HepG2 (cell line): ENCODE measurements around the gene FANCM. TPM values are rescaled to one million over a fixed set of nuclear protein-coding genes. Genes with fewer than 3 reads are reported as not detected.

ENCODE experiments used
- ADNP ChIP-seq: sonication (generic); formaldehyde crosslinking; IDR thresholded peaks from 2 replicates; pipeline ENCODE4 v1.4.0; 2020; ENCODE audit warnings: missing genetic modification reagents
- CSRNP1 ChIP-seq: sonication (generic); formaldehyde crosslinking; IDR thresholded peaks from 2 replicates; pipeline ENCODE4 v1.8.1; 2023; ENCODE audit warnings: mild to moderate bottlenecking, missing genetic modification reagents
- DDIT3 ChIP-seq: sonication (generic); formaldehyde crosslinking; IDR thresholded peaks from 2 replicates; pipeline ENCODE4 v1.4.0; 2020; ENCODE audit warnings: mild to moderate bottlenecking, missing genetic modification reagents
- DPF2 ChIP-seq: sonication (generic); formaldehyde crosslinking; IDR thresholded peaks from 2 replicates; pipeline ENCODE4 v1.4.0; 2020; ENCODE audit warnings: mild to moderate bottlenecking, low read depth, missing genetic modification reagents, borderline replicate concordance
- ELF3 ChIP-seq: IDR thresholded peaks from 2 replicates; pipeline ENCODE4 v1.6.1; 2016; ENCODE audit warnings: missing genetic modification reagents, missing compliant biosample characterization
- ETV6 ChIP-seq: sonication (generic); formaldehyde crosslinking; conservative IDR thresholded peaks from 2 replicates; pipeline ENCODE4 v1.4.0; 2020; ENCODE audit warnings: missing genetic modification reagents
- GZF1 ChIP-seq: sonication (generic); formaldehyde crosslinking; IDR thresholded peaks from 2 replicates; pipeline ENCODE4 v1.5.1; 2020; ENCODE audit warnings: mild to moderate bottlenecking, missing genetic modification reagents
- HDAC2 ChIP-seq: sonication (generic); formaldehyde crosslinking; IDR thresholded peaks from 2 replicates; pipeline ENCODE4 v1.4.0; 2020; ENCODE audit warnings: missing genetic modification reagents
- IKZF5 ChIP-seq: IDR thresholded peaks from 2 replicates; pipeline ENCODE4 v1.6.1; 2018; ENCODE audit warnings: missing genetic modification reagents, mild to moderate bottlenecking, missing compliant biosample characterization
- JUND ChIP-seq: sonication (generic); formaldehyde crosslinking; IDR thresholded peaks from 2 replicates; pipeline ENCODE4 v1.8.0; 2022; ENCODE audit warnings: mild to moderate bottlenecking, missing genetic modification reagents
- KLF16 ChIP-seq, 2 experiments: sonication (generic) in 1 of 2; formaldehyde crosslinking in 1 of 2; IDR thresholded peaks; 2 replicates each; pipeline versions ENCODE4 v1.6.1 to v1.8.0; 2016 to 2023; ENCODE audit warnings: missing genetic modification reagents in 2 of 2, missing compliant biosample characterization in 1 of 2
- KMT2A ChIP-seq: sonication (generic); formaldehyde crosslinking; IDR thresholded peaks from 2 replicates; pipeline ENCODE4 v1.4.0; 2020; ENCODE audit warnings: missing genetic modification reagents
- MIER2 ChIP-seq: IDR thresholded peaks from 2 replicates; pipeline ENCODE4 v1.6.1; 2016; ENCODE audit warnings: missing biosample characterization, missing genetic modification reagents
- NONO ChIP-seq, 2 experiments: fragments of 450-650 bp in 1 of 2; sonication (generic) in 1 of 2; formaldehyde crosslinking in 1 of 2; IDR thresholded peaks in 1 of 2; conservative IDR thresholded peaks in 1 of 2; 2 replicates each; pipeline versions ENCODE4 v1.6.1 to v1.8.0; 2017 to 2022; ENCODE audit warnings: mild to moderate bottlenecking in 1 of 2, missing genetic modification reagents in 1 of 2, moderate library complexity in 1 of 2
- POLR2G ChIP-seq: fragments of 200-400 bp; formaldehyde crosslinking; IDR thresholded peaks from 2 replicates; pipeline ENCODE4 v1.6.1; 2018; ENCODE audit warnings: mild to moderate bottlenecking, low read depth, low read length, moderate library complexity
- PTBP1 ChIP-seq: fragments of 200-400 bp; formaldehyde crosslinking; IDR thresholded peaks from 2 replicates; pipeline ENCODE4 v1.6.1; 2018; ENCODE audit warnings: low read length, low read depth; ENCODE audit not compliant: poor library complexity, severe bottlenecking
- SRY ChIP-seq: sonication (generic); formaldehyde crosslinking; IDR thresholded peaks from 2 replicates; pipeline ENCODE4 v1.8.0; 2022; ENCODE audit warnings: mild to moderate bottlenecking, missing genetic modification reagents
- TAF1 ChIP-seq: sonication (generic); formaldehyde crosslinking; IDR thresholded peaks from 2 replicates; pipeline ENCODE4 v1.4.0; 2020; ENCODE audit warnings: missing genetic modification reagents
- ZFP41 ChIP-seq: sonication (generic); formaldehyde crosslinking; IDR thresholded peaks from 2 replicates; pipeline ENCODE4 v1.4.0; 2020; ENCODE audit warnings: mild to moderate bottlenecking, missing genetic modification reagents, borderline replicate concordance
- ZNF333 ChIP-seq: sonication (generic); formaldehyde crosslinking; IDR thresholded peaks from 2 replicates; pipeline ENCODE4 v1.4.0; 2020; ENCODE audit warnings: mild to moderate bottlenecking, missing genetic modification reagents, borderline replicate concordance
- polyA plus RNA-seq, 8 experiments: library from polyadenylated mRNA; depleted of rRNA in 3 of 8; stranded (reverse) in 7 of 8; unstranded in 1 of 8; fragments of >200 nt; fragmentation: Illumina TruSeq in 4 of 8; extraction: Trizol in 4 of 8; gene quantifications; 2 replicates each; pipeline versions ENCODE4 v1.2.1 to v1.2.3, GENCODE V29; 2011 to 2016; ENCODE audit warnings: low read depth in 4 of 8, missing spikeins in 1 of 8, mixed read lengths in 1 of 8; ENCODE audit not compliant: insufficient read depth in 1 of 8
- total RNA-seq, 5 experiments: library from RNA; depleted of rRNA; stranded (reverse); fragments of >200 nt; fragmentation: Illumina TruSeq; extraction: Trizol; gene quantifications; 2 replicates each; pipeline ENCODE4 v1.2.3, GENCODE V29; 2016; ENCODE audit warnings: low read depth in 1 of 5
- TF ChIP-seq, protein P1 (sequence below): sonication (generic); formaldehyde crosslinking; IDR thresholded peaks from 2 replicates; pipeline ENCODE4 v1.8.1; 2023; ENCODE audit warnings: mild to moderate bottlenecking, inconsistent platforms, moderate library complexity, missing genetic modification reagents, borderline replicate concordance
- TF ChIP-seq, protein P2 (sequence below): sonication (generic); formaldehyde crosslinking; IDR thresholded peaks from 2 replicates; pipeline ENCODE4 v1.8.0; 2022; ENCODE audit warnings: mild to moderate bottlenecking, missing genetic modification reagents, moderate library complexity
- TF ChIP-seq, protein P3 (sequence below): fragments of 450-650 bp; IDR thresholded peaks from 2 replicates; pipeline ENCODE4 v1.6.1; 2017

Gene FANCM
- total and polyA plus RNA-seq, 2 of the 13 experiments (the other 11 are each of a cell fraction or from before 2014, with no cell fraction given), result 2.6 to 10.4 TPM

GRCh38 chr14:45135659-45136395 is at the start of gene FANCM (continued):
- TF ChIP-seq, protein P1, sequence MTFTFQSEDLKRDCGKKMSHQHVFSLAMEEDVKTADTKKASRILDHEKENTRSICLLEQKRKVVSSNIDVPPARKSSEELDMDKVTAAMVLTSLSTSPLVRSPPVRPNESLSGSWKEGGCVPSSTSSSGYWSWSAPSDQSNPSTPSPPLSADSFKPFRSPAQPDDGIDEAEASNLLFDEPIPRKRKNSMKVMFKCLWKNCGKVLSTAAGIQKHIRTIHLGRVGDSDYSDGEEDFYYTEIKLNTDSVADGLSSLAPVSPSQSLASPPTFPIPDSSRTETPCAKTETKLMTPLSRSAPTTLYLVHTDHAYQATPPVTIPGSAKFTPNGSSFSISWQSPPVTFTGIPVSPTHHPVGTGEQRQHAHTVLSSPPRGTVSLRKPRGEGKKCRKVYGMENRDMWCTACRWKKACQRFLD (CRISPR knock-in tag), result no peak
- TF ChIP-seq ADNP (CRISPR knock-in tag), result no peak
- no peak for TF ChIP-seq PTBP1
- peak; percentile 49; the same call in 1 of the 2 replicates for TF ChIP-seq ELF3
- TF ChIP-seq, protein P2, sequence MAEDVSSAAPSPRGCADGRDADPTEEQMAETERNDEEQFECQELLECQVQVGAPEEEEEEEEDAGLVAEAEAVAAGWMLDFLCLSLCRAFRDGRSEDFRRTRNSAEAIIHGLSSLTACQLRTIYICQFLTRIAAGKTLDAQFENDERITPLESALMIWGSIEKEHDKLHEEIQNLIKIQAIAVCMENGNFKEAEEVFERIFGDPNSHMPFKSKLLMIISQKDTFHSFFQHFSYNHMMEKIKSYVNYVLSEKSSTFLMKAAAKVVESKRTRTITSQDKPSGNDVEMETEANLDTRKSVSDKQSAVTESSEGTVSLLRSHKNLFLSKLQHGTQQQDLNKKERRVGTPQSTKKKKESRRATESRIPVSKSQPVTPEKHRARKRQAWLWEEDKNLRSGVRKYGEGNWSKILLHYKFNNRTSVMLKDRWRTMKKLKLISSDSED (CRISPR knock-in tag), result no peak
- TF ChIP-seq GZF1, result peak; percentile 75; the same call in 1 of the 2 replicates
- TF ChIP-seq SRY (CRISPR knock-in tag), result peak; percentile 69; the same call in 1 of the 2 replicates
- no peak for TF ChIP-seq DDIT3
- TF ChIP-seq CSRNP1 (CRISPR knock-in tag), result peak; percentile 61; the same call in 1 of the 2 replicates
- TF ChIP-seq NONO (IDR thresholded peaks at IDR 0.05), result no peak
- TF ChIP-seq NONO (CRISPR knock-in tag; conservative IDR thresholded peaks at IDR 0.05), result peak; percentile 80
- TF ChIP-seq, protein P3, sequence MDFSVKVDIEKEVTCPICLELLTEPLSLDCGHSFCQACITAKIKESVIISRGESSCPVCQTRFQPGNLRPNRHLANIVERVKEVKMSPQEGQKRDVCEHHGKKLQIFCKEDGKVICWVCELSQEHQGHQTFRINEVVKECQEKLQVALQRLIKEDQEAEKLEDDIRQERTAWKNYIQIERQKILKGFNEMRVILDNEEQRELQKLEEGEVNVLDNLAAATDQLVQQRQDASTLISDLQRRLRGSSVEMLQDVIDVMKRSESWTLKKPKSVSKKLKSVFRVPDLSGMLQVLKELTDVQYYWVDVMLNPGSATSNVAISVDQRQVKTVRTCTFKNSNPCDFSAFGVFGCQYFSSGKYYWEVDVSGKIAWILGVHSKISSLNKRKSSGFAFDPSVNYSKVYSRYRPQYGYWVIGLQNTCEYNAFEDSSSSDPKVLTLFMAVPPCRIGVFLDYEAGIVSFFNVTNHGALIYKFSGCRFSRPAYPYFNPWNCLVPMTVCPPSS, result no peak
- no peak for TF ChIP-seq JUND
- TF ChIP-seq MIER2 (CRISPR knock-in tag), result no peak
- TF ChIP-seq IKZF5 (CRISPR knock-in tag), result peak; percentile 52; the same call in 1 of the 2 replicates
- peak; percentile 43; the same call in 1 of the 2 replicates for TF ChIP-seq HDAC2 (CRISPR knock-in tag)
- peak; percentile 98 for TF ChIP-seq KMT2A
- no peak for TF ChIP-seq ZFP41 (CRISPR knock-in tag)
- TF ChIP-seq ZNF333 (CRISPR knock-in tag), result no peak
- TF ChIP-seq KLF16 (CRISPR knock-in tag; IDR thresholded peaks at IDR 0.05), result peak in 1 of 2 experiments; percentile 84; a peak in 1 of 4 replicates
- no peak for TF ChIP-seq ETV6 (CRISPR knock-in tag)
- peak; percentile 70 for TF ChIP-seq POLR2G
- no peak for TF ChIP-seq DPF2 (CRISPR knock-in tag)
- TF ChIP-seq TAF1 (CRISPR knock-in tag), result peak; percentile 74; the same call in 1 of the 2 replicates
